PFSK-1 (cell line): ENCODE data around the gene MFN2.

ENCODE experiments used
- FOXP2 ChIP-seq: optimal IDR thresholded peaks from 2 replicates; pipeline ENCODE3; 2011; ENCODE audit warnings: borderline replicate concordance, control low read depth, inconsistent platforms; ENCODE audit not compliant: insufficient read depth; ENCODE audit errors: extremely low read length, extremely low read depth
- POLR2AphosphoS5 ChIP-seq: IDR thresholded peaks from 2 replicates; pipeline ENCODE4 v1.6.1; 2012; ENCODE audit warnings: low read depth, mild to moderate bottlenecking, control low read depth, low read length, moderate library complexity
- REST ChIP-seq, 2 experiments: IDR thresholded peaks; 2 replicates each; pipeline versions ENCODE4 v1.6.1 to v1.8.0; 2011 to 2012; ENCODE audit warnings: low read depth in 2 of 2, low read length in 2 of 2, control low read depth in 1 of 2, inconsistent platforms in 1 of 2, mild to moderate bottlenecking in 1 of 2, moderate library complexity in 1 of 2; ENCODE audit not compliant: insufficient read depth in 1 of 2
- SIN3A ChIP-seq: IDR thresholded peaks from 2 replicates; pipeline ENCODE4 v1.6.1; 2012; ENCODE audit warnings: mild to moderate bottlenecking, low read length, moderate library complexity, borderline replicate concordance; ENCODE audit not compliant: insufficient read depth
- TAF1 ChIP-seq: IDR thresholded peaks from 2 replicates; pipeline ENCODE4 v1.6.1; 2012; ENCODE audit warnings: low read length, control low read depth, borderline replicate concordance; ENCODE audit not compliant: insufficient read depth

The MFN2 gene

GRCh38 chr1:12028957-12029511 lies 48.8 kb downstream of the MFN2 start:
- TF ChIP-seq SIN3A = no peak
- no peak for TF ChIP-seq REST (IDR thresholded peaks at IDR 0.05; ENCODE audit: insufficient read depth in 1 of 2, low read depth in 2 of 2, low read length in 2 of 2)
- TF ChIP-seq POLR2AphosphoS5 = no peak
- TF ChIP-seq TAF1 = no peak
- TF ChIP-seq FOXP2 = no peak

DNA sequence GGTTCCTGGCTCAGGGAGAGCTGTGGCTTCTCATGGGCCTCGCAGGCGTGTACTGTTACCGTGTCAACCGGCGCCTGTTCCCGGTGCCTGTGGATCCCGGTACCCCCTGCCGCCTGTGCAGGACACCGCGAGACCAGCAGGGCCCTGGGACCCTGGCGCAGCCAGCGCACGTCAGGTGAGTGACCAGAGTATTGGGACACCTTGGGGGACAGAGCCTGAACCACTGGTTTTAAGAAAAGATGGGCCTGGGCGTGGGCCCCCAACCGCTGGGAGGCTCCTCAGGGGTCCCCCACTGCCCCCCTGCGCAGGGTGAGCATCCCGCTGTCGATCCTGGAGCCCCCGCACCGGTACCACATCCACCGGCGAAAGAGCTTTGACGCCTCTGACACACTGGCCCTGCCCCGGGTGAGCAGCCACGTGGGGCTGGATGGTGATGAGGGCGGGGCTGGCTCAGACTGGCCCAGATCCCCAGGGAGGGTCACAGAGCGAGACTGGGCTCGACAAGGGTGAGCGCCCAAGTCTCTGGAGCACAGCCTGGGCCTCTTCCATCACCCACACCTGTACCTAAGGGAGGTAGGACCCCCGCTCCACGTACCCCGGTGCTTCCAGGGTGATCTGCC lies 49.6 kb downstream of the MFN2 start:
- no peak for TF ChIP-seq POLR2AphosphoS5
- TF ChIP-seq SIN3A = no peak
- TF ChIP-seq TAF1 = no peak
- no peak for TF ChIP-seq FOXP2
- TF ChIP-seq REST (IDR thresholded peaks at IDR 0.05; ENCODE audit: insufficient read depth in 1 of 2, low read depth in 2 of 2, low read length in 2 of 2) = no peak

DNA sequence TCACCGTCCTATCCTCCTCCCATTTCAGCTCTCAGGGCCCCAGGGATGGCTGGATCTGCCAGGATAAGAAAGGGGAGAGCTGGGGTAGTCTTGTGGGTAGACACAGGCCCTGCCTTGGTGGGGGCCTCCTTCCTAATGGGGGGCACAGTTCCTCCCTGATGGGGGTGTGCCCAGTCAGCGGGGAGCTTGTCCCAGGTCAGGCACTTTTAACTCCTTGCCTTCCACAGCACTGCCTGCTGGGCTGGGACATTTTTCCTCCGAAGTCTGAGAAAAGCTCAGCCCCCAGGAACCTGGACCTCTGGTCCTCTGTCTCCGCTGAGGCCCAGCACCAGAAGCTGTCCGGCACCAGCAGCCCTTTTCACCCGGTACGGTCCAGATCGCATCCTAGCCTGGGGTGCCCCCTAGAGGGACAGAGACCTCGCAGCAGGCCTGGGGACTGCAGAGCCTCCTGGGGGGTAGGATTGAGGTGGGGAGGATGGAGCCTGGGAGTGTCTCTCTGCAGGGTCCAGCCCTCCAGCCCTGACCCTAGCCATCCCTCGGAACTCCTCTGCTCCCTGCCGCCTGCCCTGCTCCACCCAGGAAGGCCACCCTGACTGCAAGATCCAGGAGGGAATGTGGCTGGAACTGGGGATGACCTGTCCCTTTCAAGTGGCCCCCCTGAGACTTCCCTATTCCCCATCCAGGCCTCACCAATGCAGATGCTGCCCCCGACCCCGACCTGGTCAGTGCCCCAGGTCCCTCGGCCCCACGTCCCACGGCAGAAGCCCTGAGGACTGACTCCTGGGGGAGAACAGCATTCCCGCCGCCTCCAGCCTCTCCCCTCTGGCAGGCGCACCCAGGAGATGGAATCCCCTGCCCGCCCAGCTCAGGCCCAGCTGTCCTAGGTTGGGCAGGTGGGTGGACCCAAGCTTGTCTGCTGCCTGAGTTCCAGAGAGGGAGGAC lies 51.1 kb downstream of the MFN2 start:
- TF ChIP-seq REST (IDR thresholded peaks at IDR 0.05; ENCODE audit: insufficient read depth in 1 of 2, low read depth in 2 of 2, low read length in 2 of 2) (no peak), POLR2AphosphoS5 (no peak), FOXP2 (no peak), SIN3A (no peak), TAF1 (no peak)

- no peak for TF ChIP-seq TAF1
- TF ChIP-seq FOXP2 = no peak
- no peak for TF ChIP-seq POLR2AphosphoS5
Observed at GRCh38 chr1:12032161-12032621, 51.9 kb downstream of the MFN2 start.

DNA sequence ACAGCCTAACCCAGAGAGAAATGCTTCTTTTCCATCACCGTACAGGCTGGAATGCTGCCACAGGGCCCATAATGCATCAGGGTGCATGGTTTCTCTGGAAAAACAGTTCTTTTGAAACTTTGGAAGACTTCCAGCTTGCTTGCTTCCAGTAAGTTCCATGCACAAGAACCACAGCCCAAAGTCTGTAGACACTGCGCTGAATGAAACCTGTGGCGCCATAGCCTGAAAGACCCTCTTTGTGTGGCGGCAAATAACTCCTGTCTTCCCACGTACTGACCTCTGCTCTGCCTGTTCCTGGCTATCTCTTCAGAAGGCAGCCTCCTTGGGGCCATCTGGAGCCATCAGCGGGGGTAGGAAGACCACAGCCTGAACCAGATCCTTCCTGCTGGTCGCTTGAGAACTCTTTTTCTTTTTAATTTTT lies 54.1 kb downstream of the MFN2 start:
- TF ChIP-seq REST (IDR thresholded peaks at IDR 0.05; ENCODE audit: insufficient read depth in 1 of 2, low read depth in 2 of 2, low read length in 2 of 2) = no peak
- no peak for TF ChIP-seq TAF1
- TF ChIP-seq FOXP2 = no peak
- no peak for TF ChIP-seq SIN3A
- no peak for TF ChIP-seq POLR2AphosphoS5
